Esophagus squamous epithelium (tissue), 5 donors: ENCODE results near the gene BMP7. TPM values are rescaled to one million over a fixed set of nuclear protein-coding genes. Genes with fewer than 3 reads are reported as not detected.

ENCODE experiments used
- DNase-seq: peaks from one replicate; lab custom pipeline; 2025; lab: John Stamatoyannopoulos, UW
- H3K27ac ChIP-seq, 4 donors: fragments of 200-600 bp; sonication (generic); one replicate each; pipeline ENCODE4 v1.5.1; 2016 to 2019; ENCODE audit warnings: mild to moderate bottlenecking in 1 of 4
- H3K27me3 ChIP-seq, 4 donors: fragments of 200-600 bp; sonication (generic); 1 replicate in 3 of 4; 2 replicates in 1 of 4; pipeline versions ENCODE4 v1.5.1 to v1.6.0; 2017 to 2021; ENCODE audit warnings: antibody characterized with exemption in 1 of 4
- H3K36me3 ChIP-seq, 3 donors: fragments of 200-600 bp; sonication (generic); one replicate each; pipeline ENCODE4 v1.5.1; 2016 to 2019
- H3K4me1 ChIP-seq, 3 donors: fragments of 200-600 bp; sonication (generic); one replicate each; pipeline ENCODE4 v1.5.1; 2017 to 2019
- H3K4me3 ChIP-seq, 4 donors: fragments of 200-600 bp; sonication (generic); 1 replicate in 3 of 4; 2 replicates in 1 of 4; pipeline ENCODE4 v1.5.1; 2016 to 2019; ENCODE audit warnings: mild to moderate bottlenecking in 2 of 4, moderate library complexity in 1 of 4
- H3K9me3 ChIP-seq, 3 donors: fragments of 200-600 bp; sonication (generic); one replicate each; pipeline ENCODE4 v1.5.1; 2016 to 2019
- POLR2A ChIP-seq, 4 donors: fragments of 450-650 bp; IDR thresholded peaks; one replicate each; pipeline ENCODE4 v1.6.1; 2017; ENCODE audit warnings: antibody characterized with exemption in 4 of 4, mild to moderate bottlenecking in 4 of 4, moderate library complexity in 3 of 4
- WGBS, 2 donors: methylation state at CpG; one replicate each; pipeline ENCODE4 v1.1.5; 2018; 5-methylcytosine and 5-hydroxymethylcytosine counted together
- intact Hi-C: fragments of 100-400 bp; cut with DNase I; formaldehyde crosslinking; loops from one replicate; pipeline ENCODE4 v1.15.0; 2022
- total RNA-seq, 4 donors: library from RNA; depleted of rRNA; stranded (reverse); fragments of >200 nt; gene quantifications; one replicate each; pipeline ENCODE4 v1.1.0, GENCODE V29; 2016
- TF ChIP-seq, protein P1 (sequence below), 6 experiments: fragments of 450-650 bp in 4 of 6; fragments of 200-600 bp in 2 of 6; sonication (generic) in 2 of 6; IDR thresholded peaks; one replicate each; pipeline ENCODE4 v1.5.1; 2016 to 2019; ENCODE audit warnings: antibody characterized with exemption in 6 of 6, mild to moderate bottlenecking in 4 of 6, moderate library complexity in 4 of 6
- donor health status: DM: yes; HTN: yes; CAD: no.

BMP7 gene
- total RNA-seq, 4 donors from 2014 or later: 21.8 to 59.8 (median 35.1) TPM

DNA sequence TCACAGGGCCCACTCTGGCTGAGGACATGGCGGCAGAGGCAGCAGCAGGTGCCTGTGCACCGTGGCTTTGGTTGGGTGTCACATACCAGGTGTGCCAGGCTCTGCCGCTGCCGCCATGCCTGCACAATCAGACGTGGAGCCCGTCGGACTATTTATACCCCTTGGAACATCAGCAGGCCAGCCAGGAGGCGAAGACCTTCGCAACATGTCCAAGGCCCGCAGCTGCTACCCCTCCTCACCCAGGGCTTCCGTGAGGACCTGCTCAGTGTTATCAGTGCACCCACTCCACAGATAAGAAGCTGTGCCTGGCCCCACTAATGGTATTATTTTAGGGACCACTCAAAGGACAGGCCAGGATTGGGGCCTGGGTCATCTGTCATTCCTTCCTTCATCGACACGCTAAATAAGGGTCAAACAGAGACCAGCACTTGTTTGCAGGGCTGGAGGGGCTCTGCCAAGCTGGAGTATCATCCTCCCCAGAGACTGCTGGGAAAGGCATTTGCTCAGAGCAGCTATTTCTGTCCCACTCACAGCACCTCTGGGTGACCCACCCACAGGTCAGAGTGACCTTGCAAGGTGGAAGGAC, 109.2 kb downstream of the BMP7 start:
- no peak for TF ChIP-seq POLR2A (IDR thresholded peaks at IDR 0.05)
- TF ChIP-seq, protein P1, sequence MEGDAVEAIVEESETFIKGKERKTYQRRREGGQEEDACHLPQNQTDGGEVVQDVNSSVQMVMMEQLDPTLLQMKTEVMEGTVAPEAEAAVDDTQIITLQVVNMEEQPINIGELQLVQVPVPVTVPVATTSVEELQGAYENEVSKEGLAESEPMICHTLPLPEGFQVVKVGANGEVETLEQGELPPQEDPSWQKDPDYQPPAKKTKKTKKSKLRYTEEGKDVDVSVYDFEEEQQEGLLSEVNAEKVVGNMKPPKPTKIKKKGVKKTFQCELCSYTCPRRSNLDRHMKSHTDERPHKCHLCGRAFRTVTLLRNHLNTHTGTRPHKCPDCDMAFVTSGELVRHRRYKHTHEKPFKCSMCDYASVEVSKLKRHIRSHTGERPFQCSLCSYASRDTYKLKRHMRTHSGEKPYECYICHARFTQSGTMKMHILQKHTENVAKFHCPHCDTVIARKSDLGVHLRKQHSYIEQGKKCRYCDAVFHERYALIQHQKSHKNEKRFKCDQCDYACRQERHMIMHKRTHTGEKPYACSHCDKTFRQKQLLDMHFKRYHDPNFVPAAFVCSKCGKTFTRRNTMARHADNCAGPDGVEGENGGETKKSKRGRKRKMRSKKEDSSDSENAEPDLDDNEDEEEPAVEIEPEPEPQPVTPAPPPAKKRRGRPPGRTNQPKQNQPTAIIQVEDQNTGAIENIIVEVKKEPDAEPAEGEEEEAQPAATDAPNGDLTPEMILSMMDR (IDR thresholded peaks at IDR 0.05): no peak
- H3K9me3 ChIP-seq: no peaks in the 10 kb centered on the region
- no peaks in the 10 kb centered on the region for H3K36me3 ChIP-seq
- peaks cover 0 to 9% (median 0%) of the 10 kb centered on the region in 3 donors for H3K4me1 ChIP-seq
- 73 to 82% methylated on average over 2 to 3 of the region's 13 CpGs for WGBS, 2 donors
- intact Hi-C loops: no loop called here
- DNase-seq: no peak
- H3K4me3 ChIP-seq: no peak overlapping the region
- no peak overlapping the region for H3K27ac ChIP-seq
- peaks cover 0 to 20% (median 0%) of the 10 kb centered on the region in 4 donors for H3K27me3 ChIP-seq

DNA sequence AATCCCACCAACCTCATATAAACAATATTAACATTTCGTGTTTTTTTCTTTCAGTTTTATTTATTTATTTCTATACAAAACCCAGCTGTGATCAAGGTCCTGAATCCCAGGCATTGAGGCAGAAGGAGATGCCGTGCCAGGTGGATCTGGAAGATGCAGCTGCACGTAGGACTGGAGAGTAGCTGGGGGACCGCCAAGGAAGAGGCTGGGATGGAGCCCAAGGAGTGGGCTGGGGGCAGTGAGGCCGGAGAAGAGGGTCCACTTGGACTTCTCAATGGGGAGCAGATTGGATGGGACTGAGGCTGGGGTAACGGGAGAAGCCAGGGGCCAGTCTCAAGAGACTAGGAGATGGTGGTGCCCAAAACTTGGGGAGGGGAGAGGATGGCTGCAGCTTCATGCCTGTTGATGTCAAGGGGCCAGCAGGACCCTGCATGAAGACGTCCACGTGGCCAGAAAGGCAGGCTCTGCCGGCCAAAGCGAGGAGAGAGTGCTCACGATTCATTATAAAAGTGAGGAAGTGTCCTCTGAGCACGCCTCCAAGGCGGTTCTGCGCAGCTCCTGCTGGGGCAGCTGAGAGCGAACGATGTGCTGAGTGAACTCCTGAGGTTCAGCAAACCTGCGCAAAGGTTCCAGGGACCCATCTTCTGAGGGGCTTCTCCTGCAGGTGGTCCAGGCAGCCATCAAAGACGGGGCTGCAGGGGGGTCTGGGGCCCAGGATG, 110.3 kb downstream of the BMP7 start:
- H3K27me3 ChIP-seq: peaks cover 0 to 14% (median 0%) of the 10 kb centered on the region in 4 donors
- H3K36me3 ChIP-seq: no peaks in the 10 kb centered on the region
- H3K4me1 ChIP-seq: peaks cover 0 to 3% (median 0%) of the 10 kb centered on the region in 3 donors
- H3K27ac ChIP-seq: no peak overlapping the region
- no peak overlapping the region for H3K4me3 ChIP-seq
- no peak for TF ChIP-seq POLR2A (IDR thresholded peaks at IDR 0.05)
- TF ChIP-seq, protein P1 (IDR thresholded peaks at IDR 0.05): no peak
- WGBS, 2 donors: 75 to 80% methylated on average over 15 to 17 of the region's 18 CpGs
- intact Hi-C loops: no loop called here
- DNase-seq: no peak
- no peaks in the 10 kb centered on the region for H3K9me3 ChIP-seq

GRCh38 chr20:57155415-57155814, 111.0 kb downstream of the BMP7 start:
- WGBS, 2 donors: 80 to 92% methylated on average over 3 to 4 of the region's 8 CpGs
- Histone ChIP-seq H3K27me3 (peaks cover 0 to 13% (median 0%) of the 10 kb centered on the region in 4 donors), H3K4me1 (no peaks in the 10 kb centered on the region), H3K27ac (no peak overlapping the region), H3K9me3 (no peaks in the 10 kb centered on the region), H3K4me3 (no peak overlapping the region), H3K36me3 (no peaks in the 10 kb centered on the region)
- no peak for DNase-seq
- no peak for TF ChIP-seq POLR2A (IDR thresholded peaks at IDR 0.05)
- TF ChIP-seq, protein P1 (IDR thresholded peaks at IDR 0.05): no peak
- intact Hi-C loops: no loop called here

- TF ChIP-seq, protein P1 (IDR thresholded peaks at IDR 0.05): no peak
- no peak for TF ChIP-seq POLR2A (IDR thresholded peaks at IDR 0.05)
- 55 to 71% methylated on average over 16 to 17 of the region's 18 CpGs for WGBS, 2 donors
- H3K27ac ChIP-seq: no peak overlapping the region
- peaks cover 0 to 14% (median 0%) of the 10 kb centered on the region in 4 donors for H3K27me3 ChIP-seq
- H3K36me3 ChIP-seq: no peaks in the 10 kb centered on the region
- H3K9me3 ChIP-seq: no peaks in the 10 kb centered on the region
- intact Hi-C loops: no loop called here
- H3K4me1 ChIP-seq: no peaks in the 10 kb centered on the region
- no peak overlapping the region for H3K4me3 ChIP-seq
- no peak for DNase-seq
Observed at GRCh38 chr20:57153238-57153905, 113.1 kb downstream of the BMP7 start.

DNA sequence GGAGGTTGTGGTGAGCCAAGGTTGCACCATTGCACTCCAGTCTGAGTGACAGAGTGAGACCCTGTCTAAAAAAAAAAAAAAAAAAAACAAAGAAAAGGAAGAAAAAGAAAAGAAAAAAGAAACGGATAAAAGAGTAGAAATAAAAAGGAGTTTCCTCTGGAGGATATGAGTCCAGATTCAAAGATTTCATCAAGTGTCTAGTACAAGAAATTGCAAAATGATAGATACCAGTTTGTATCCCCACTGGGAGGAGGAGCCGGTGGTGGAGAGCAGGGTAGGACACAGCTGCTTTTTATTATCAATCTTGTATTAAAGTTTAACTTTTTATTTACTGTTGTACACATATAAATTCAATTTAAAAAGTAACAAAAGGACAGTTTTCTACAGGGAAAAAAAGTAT, 113.9 kb downstream of the BMP7 start:
- intact Hi-C loops: no loop called here
- Histone ChIP-seq H3K27ac (no peak overlapping the region), H3K4me3 (no peak overlapping the region), H3K9me3 (no peaks in the 10 kb centered on the region), H3K4me1 (no peaks in the 10 kb centered on the region), H3K36me3 (no peaks in the 10 kb centered on the region), H3K27me3 (peaks cover 0 to 22% (median 0%) of the 10 kb centered on the region in 4 donors)
- WGBS, 2 donors: 70 to 92% methylated on average over 2 of the region's 2 CpGs
- no peak for DNase-seq
- TF ChIP-seq POLR2A (IDR thresholded peaks at IDR 0.05): no peak
- TF ChIP-seq, protein P1 (IDR thresholded peaks at IDR 0.05): no peak
